Activated naive CD8-positive, alpha-beta T cell treated with anti-CD3 and anti-CD28 coated beads for 36 hours (primary cell): ENCODE data around the gene SRRM4. TPM values are rescaled to one million over a fixed set of nuclear protein-coding genes. Genes with fewer than 3 reads are reported as not detected.

ENCODE experiments used
- DNase-seq: peaks from one replicate; pipeline ENCODE4 v3.0.0; 2021
- H3K27ac Mint-ChIP-seq: one replicate; pipeline ENCODE4 v1.8.0; 2022; ENCODE audit warnings: mild to moderate bottlenecking, moderate library complexity, mixed read lengths
- H3K27me3 Mint-ChIP-seq: one replicate; pipeline ENCODE4 v1.8.0; 2022; ENCODE audit warnings: mild to moderate bottlenecking, mixed read lengths
- H3K36me3 Mint-ChIP-seq: one replicate; pipeline ENCODE4 v1.8.0; 2021; ENCODE audit warnings: mild to moderate bottlenecking, mixed read lengths
- H3K4me1 Mint-ChIP-seq: one replicate; pipeline ENCODE4 v1.8.0; 2021; ENCODE audit warnings: mixed read lengths
- H3K4me3 Mint-ChIP-seq: one replicate; pipeline ENCODE4 v1.8.0; 2022; ENCODE audit warnings: mild to moderate bottlenecking, moderate library complexity, mixed read lengths
- H3K9me3 Mint-ChIP-seq: one replicate; pipeline ENCODE4 v1.8.0; 2022; ENCODE audit warnings: mixed read lengths
- total RNA-seq, 2 experiments: library from RNA; stranded (reverse); gene quantifications; one replicate each; pipeline ENCODE4 v1.2.3, GENCODE V29; 2021

The SRRM4 gene
- total RNA-seq, 2 experiments from 2014 or later = not detected

DNA sequence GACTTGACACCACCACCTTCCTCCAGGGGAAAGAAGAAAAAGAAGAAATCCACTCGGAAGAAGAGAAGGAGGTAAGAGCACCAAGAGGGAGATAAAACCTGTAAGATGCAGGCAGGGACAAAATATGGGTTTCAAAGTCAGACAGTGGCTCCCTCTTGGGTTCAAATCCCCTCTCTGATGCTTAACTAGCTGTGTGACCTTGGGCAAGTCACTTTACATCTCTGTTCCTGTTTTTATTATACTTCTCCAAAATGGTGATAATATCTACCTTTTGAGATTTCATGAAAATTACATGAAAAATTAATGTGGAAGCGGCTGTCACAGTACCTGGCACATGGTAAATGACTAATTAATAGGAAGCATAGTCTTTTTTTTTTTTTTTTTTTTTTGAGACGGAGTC, 133.0 kb downstream of the SRRM4 start:
- H3K9me3 Mint-ChIP-seq = peaks cover 3% of the 10 kb centered on the region
- H3K4me1 Mint-ChIP-seq = no peaks in the 10 kb centered on the region
- H3K27ac Mint-ChIP-seq = no peak overlapping the region
- no peak overlapping the region for H3K4me3 Mint-ChIP-seq
- H3K27me3 Mint-ChIP-seq = peaks cover 6% of the 10 kb centered on the region
- no peaks in the 10 kb centered on the region for H3K36me3 Mint-ChIP-seq
- no peak for DNase-seq

DNA sequence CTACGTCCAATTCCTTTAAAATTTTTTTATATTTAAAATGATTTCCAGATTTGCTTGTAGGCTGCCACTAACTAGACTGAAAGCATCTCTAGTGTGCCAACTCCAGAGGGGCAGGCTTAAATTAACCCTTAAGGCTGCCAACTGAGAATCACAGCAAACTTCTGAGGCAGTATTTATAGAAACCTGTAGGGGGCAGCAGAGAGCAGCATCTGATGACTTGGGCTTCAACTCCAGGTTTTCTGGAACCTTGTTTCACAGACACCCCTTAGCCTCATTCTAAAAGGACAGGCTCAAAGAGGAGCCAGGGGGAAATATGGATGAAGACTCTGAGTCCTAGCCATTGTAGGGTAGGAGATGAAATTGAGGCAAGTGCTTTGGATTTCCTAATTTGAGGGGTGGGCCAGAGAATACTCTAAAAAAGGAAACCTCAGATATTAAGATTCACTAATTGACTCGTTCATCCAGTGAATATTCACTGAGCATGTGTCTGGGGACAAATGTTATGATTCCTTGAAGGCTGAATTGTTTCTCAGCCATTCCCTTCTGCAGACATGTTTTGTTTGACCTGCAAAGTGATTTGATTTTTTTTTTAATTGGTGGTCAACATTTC, 134.1 kb downstream of the SRRM4 start:
- peak; percentile 5 for DNase-seq
- no peaks in the 10 kb centered on the region for H3K36me3 Mint-ChIP-seq
- peaks cover 8% of the 10 kb centered on the region for H3K27me3 Mint-ChIP-seq
- H3K27ac Mint-ChIP-seq = no peak overlapping the region
- peaks cover 3% of the 10 kb centered on the region for H3K9me3 Mint-ChIP-seq
- H3K4me3 Mint-ChIP-seq = no peak overlapping the region
- H3K4me1 Mint-ChIP-seq = no peaks in the 10 kb centered on the region

DNA sequence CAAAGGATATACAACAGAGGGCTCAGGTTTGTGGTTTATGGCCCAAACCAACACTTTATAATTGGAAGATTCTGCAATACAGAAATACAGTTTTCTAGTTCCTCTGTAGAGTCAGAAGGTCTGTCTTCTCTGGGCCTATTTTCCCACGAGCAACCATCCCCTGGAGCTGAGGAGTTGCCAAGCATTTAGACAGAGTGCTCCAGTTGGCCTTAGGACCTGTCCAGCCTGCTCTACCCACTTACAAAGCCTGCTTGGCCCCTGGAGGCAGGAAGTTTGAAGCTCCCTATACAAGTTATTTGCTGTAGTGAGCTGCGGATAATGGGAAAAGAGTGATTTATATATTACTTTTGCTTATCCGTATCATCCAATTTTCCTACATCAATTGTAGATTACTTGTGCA, 136.6 kb downstream of the SRRM4 start:
- DNase-seq = no peak
- no peak overlapping the region for H3K4me3 Mint-ChIP-seq
- peaks cover 6% of the 10 kb centered on the region for H3K27me3 Mint-ChIP-seq
- H3K27ac Mint-ChIP-seq = no peak overlapping the region
- H3K9me3 Mint-ChIP-seq = no peaks in the 10 kb centered on the region
- H3K36me3 Mint-ChIP-seq = no peaks in the 10 kb centered on the region
- no peaks in the 10 kb centered on the region for H3K4me1 Mint-ChIP-seq

DNA sequence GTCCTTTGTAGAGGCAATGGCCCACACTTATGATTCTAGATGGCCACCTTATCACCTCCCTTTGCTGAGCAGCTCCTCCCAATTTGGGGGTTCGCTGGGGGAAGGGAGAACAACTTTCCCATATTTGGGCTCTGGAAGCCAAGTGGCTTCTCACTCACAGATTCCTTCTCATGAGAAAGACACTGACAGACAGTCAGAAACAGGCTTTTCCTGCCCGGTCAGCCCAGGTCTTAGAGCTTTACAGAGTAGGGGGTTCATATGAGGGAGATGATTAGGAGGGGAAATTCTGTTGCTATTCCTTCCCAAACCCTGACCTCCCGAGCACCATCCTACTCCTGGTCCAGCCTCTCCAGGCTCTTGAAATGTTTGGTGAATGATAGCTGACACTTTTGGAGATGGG, 137.3 kb downstream of the SRRM4 start:
- H3K27me3 Mint-ChIP-seq = peaks cover 6% of the 10 kb centered on the region
- no peaks in the 10 kb centered on the region for H3K9me3 Mint-ChIP-seq
- no peak overlapping the region for H3K4me3 Mint-ChIP-seq
- no peak for DNase-seq
- no peaks in the 10 kb centered on the region for H3K36me3 Mint-ChIP-seq
- H3K27ac Mint-ChIP-seq = no peak overlapping the region
- H3K4me1 Mint-ChIP-seq = no peaks in the 10 kb centered on the region

DNA sequence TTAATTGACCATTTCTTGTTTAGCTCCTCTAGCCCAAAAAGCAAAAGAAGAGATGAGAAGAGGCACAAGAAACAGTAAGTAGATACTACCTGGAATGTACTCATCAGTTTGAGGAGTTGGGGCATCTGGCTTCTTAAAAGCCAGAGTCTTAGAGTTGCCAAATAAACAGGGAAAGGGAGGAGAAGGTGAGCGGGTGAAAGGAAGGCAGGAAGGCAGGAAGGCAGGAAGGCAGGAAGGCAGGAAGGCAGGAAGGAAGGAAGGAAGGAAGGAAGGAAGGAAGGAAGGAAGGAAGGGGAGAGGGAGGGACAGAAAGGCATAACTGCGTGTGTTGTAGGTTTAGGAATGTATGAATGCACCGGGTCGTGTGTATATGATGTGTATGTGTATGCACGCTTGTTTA, 140.7 kb downstream of the SRRM4 start:
- Mint-ChIP-seq H3K36me3 (no peaks in the 10 kb centered on the region), H3K27ac (no peak overlapping the region), H3K4me3 (no peak overlapping the region), H3K4me1 (no peaks in the 10 kb centered on the region), H3K9me3 (no peaks in the 10 kb centered on the region), H3K27me3 (peaks cover 3% of the 10 kb centered on the region)
- DNase-seq = no peak

DNA sequence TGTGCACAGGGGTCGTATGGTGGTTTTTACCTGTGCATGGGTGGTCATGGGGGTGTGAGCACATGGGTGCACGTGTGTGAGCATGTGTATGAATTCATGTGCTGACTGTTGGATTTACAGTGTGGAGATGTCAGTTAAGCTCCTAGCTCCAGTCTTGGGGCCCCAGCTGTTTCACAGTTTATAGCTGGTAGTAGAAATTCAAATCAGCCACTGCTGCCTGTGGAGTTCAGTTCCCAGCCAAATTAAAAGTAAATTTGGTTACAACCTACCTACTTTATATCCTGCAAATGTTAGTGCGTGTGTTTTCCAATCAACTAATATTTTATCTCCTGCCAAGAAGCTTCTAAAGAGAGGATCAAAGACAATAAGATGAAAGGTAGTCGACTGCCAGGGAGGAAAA, 141.4 kb downstream of the SRRM4 start:
- no peaks in the 10 kb centered on the region for H3K4me1 Mint-ChIP-seq
- H3K27me3 Mint-ChIP-seq = peaks cover 3% of the 10 kb centered on the region
- no peak overlapping the region for H3K4me3 Mint-ChIP-seq
- H3K36me3 Mint-ChIP-seq = no peaks in the 10 kb centered on the region
- H3K9me3 Mint-ChIP-seq = no peaks in the 10 kb centered on the region
- no peak for DNase-seq
- no peak overlapping the region for H3K27ac Mint-ChIP-seq

DNA sequence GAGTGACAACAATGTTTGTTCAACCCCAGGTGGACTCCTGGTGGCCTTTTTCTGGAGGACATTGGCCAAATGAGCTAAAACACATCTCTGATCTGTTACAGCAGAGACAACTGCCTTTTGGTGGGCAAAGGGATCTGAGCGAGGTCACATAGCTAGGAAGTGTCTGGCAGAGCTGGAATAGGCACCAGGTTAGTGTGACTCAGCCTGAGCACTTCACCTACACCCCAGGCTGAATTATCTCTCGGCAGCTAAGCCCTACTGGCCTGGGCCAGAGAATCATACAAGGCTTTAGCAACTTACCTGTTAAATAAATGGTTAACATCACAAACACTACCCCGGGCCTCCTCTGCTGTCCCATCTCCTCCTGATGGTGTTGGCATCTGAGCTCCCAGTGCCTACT, 147.2 kb downstream of the SRRM4 start:
- no peak overlapping the region for H3K4me3 Mint-ChIP-seq
- H3K36me3 Mint-ChIP-seq = no peaks in the 10 kb centered on the region
- H3K27ac Mint-ChIP-seq = no peak overlapping the region
- no peaks in the 10 kb centered on the region for H3K4me1 Mint-ChIP-seq
- DNase-seq = no peak
- H3K27me3 Mint-ChIP-seq = no peaks in the 10 kb centered on the region
- H3K9me3 Mint-ChIP-seq = peaks cover 11% of the 10 kb centered on the region

DNA sequence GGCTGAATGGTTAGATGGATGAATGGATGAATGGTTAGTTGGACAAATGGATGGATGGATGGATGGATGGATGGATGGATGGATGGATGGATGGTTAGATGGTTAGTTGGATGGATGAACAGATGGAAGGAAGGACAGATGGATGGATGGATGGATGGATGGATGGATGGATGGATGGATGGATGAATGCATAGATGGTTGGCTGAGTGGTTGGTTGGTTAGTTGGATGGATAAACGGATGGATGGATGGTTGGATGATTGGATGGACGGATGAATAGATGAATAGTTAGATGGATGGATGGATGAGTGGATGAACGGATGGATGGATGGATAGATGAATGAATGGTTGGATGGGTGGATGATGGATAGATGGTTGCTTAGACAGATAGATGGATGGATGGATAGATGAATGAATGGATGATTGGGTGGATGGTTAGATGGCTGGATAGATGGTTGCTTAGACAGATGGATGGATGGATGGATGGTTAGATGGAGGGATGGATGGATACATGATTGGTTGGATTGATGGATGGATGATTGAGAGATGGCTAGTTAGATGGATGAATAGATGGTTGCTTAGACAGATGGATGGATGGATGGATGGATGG, 148.6 kb downstream of the SRRM4 start:
- Mint-ChIP-seq H3K4me3 (no peak overlapping the region), H3K4me1 (no peaks in the 10 kb centered on the region), H3K9me3 (peaks cover 11% of the 10 kb centered on the region), H3K36me3 (no peaks in the 10 kb centered on the region), H3K27ac (no peak overlapping the region), H3K27me3 (no peaks in the 10 kb centered on the region)
- DNase-seq = no peak

DNA sequence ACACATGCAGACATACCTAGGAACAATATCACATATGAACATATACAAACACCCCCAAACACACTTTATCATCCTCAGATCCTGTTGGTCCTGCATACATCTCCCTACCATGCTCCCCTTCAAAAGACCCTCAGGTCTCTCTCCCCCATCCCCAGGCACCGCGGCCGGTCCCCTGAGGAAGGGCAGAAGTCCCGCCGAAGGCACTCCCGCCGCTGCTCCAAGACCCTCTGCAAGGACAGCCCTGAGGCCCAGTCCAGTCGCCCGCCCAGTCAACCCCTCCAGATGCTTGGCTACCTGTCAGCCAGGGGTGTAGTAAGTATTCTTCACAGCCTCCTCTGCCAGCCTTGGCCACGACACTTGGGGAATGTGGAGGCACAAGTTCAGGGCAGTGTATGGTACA, 149.2 kb downstream of the SRRM4 start:
- no peak overlapping the region for H3K4me3 Mint-ChIP-seq
- no peaks in the 10 kb centered on the region for H3K27me3 Mint-ChIP-seq
- no peak overlapping the region for H3K27ac Mint-ChIP-seq
- peaks cover 11% of the 10 kb centered on the region for H3K9me3 Mint-ChIP-seq
- H3K36me3 Mint-ChIP-seq = no peaks in the 10 kb centered on the region
- no peak for DNase-seq
- H3K4me1 Mint-ChIP-seq = no peaks in the 10 kb centered on the region

DNA sequence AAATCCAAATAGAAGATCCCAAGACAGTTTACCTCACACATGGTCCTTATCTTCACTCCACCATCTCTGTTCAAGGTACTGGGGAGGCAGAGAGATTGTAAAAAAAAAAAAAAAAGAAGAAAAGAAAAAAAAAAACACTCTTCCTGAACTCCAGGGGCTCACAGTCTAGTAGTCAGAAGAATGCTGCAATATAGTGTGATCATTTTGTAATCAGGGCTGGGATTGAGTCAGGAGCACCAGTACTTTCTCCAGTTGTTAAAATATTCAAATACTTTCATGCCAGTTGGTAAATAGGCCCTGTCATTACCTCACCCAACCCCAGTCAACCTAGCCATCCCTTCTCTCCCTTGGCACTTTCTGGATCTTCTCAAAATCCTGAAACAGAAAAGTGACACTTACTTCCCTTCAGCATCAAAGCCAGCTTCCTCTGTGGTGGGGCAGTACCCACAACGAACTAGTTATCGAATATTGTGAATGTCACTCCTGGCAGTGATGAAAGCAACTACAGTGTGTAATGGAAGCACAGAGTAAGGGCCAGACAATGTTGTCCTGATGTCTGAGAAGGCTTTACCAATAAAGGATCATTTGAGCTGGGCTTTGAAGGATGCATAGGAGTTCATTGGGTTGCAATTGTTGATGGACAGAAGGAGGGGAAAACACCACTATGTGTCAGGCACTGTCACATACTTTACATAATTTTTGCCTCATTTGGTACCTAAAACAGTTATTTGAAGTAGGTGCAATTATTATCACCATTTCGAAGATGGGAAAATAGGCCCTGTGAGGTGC, 153.1 kb downstream of the SRRM4 start:
- no peaks in the 10 kb centered on the region for H3K36me3 Mint-ChIP-seq
- H3K4me1 Mint-ChIP-seq = no peaks in the 10 kb centered on the region
- no peaks in the 10 kb centered on the region for H3K27me3 Mint-ChIP-seq
- no peak overlapping the region for H3K27ac Mint-ChIP-seq
- DNase-seq = no peak
- H3K4me3 Mint-ChIP-seq = no peak overlapping the region
- peaks cover 11% of the 10 kb centered on the region for H3K9me3 Mint-ChIP-seq

DNA sequence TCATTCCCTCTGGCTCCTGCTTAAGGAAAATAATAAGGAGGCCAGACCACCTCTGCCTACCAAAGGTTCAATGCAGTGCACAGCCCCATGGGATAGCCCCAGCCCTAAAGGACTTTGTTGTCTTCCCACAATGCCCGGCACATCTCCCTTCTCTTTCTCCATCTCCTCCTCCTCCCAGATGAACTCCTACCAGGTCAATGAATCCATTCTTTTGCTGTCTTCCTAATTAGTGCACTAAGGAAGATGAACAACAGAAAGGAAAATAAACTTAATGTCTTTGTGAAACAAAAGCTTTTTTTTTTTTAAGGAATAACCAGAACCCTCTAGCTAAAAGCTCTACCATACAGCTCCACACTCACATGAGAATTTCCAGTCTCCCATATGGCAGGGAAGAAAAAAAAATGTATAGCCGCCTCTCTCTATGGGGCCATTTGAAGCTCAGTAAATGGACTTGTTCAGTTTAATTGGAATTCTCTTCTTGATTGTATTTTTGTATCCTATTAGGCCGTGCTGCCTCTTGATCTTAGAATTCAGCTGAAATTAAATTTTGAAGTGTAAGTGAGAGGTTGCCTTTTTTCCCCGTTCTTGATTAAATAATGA, 155.6 kb downstream of the SRRM4 start:
- Mint-ChIP-seq H3K9me3 (peaks cover 7% of the 10 kb centered on the region), H3K4me3 (no peak overlapping the region), H3K27ac (no peak overlapping the region)

DNA sequence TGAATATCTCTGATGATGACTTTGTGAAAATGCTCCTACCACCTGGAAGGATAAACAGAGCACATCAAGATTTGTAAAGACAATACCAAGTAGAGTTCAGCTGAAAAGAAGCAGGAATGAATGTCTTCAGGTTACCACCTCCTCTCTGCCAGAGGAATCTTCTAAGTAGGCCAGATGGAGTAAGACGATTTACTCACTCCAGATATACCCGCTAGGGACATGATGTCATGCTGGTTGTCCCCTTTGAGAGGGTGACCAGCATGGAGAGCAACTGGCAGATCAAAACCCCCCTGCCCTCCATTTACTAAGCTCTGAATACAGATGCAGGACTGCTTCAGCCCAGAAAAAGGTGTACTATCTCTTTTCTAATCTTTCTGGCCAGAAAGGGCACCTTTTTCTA, 158.1 kb downstream of the SRRM4 start:
- DNase-seq = no peak
- Mint-ChIP-seq H3K27ac (no peak overlapping the region), H3K4me1 (no peaks in the 10 kb centered on the region), H3K27me3 (peaks cover 17% of the 10 kb centered on the region), H3K9me3 (no peaks in the 10 kb centered on the region), H3K4me3 (no peak overlapping the region), H3K36me3 (no peaks in the 10 kb centered on the region)

More for the DNA sequence above, 155.6 kb downstream of the SRRM4 start:
- Mint-ChIP-seq H3K27me3 (peaks cover 6% of the 10 kb centered on the region), H3K36me3 (no peaks in the 10 kb centered on the region), H3K4me1 (no peaks in the 10 kb centered on the region)
- DNase-seq = no peak

DNA sequence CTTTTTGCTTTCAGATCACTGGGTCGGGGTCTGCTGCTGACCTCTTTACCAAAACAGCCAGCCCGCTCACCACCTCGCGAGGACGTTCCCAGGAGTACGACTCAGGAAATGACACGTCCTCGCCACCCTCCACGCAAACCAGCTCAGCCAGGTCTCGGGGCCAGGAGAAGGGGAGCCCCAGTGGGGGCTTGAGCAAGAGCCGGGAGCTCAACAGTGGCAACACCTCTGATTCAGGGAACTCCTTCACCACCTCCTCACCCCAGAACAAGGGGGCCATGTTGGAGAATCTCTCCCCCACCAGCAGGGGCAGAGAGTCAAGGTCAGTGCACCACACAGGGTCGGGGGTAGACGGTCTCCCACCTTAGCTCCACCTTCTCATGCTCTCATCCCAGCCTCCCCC, 164.0 kb downstream of the SRRM4 start:
- Mint-ChIP-seq H3K36me3 (no peaks in the 10 kb centered on the region), H3K27me3 (peaks cover 32% of the 10 kb centered on the region), H3K27ac (no peak overlapping the region), H3K4me3 (no peak overlapping the region), H3K9me3 (no peaks in the 10 kb centered on the region), H3K4me1 (no peaks in the 10 kb centered on the region)
- no peak for DNase-seq

DNA sequence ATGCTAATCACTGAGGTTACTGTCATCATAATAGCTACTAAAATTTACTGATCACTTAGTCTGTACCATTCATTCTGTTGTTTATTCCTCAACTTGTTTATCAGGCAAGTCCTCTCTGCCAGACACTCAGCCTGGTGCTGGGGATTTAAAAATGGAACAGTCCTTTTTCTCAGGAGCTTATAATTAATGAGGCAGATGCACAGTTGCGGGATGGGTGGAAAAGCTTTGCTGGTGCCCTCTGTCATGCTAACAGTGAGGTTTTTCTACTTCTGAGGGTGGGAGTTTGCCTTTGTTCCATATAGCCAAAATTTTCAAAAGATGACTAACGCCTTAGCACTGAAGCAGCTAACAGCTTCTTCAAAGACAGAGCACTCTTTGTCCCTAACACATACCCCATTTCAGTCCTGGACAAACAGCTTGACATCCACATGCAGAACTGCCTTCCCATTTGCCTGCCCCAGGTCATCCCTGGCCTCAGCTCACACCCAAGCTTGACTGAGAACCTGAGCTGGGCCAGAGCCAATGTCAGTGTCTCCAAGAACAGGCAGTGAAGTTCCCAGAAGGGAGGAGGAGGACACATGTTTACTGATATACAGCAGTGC, 166.6 kb downstream of the SRRM4 start:
- no peak for DNase-seq
- H3K9me3 Mint-ChIP-seq = peaks cover 3% of the 10 kb centered on the region
- no peaks in the 10 kb centered on the region for H3K4me1 Mint-ChIP-seq
- no peaks in the 10 kb centered on the region for H3K36me3 Mint-ChIP-seq
- H3K27ac Mint-ChIP-seq = no peak overlapping the region
- peaks cover 36% of the 10 kb centered on the region for H3K27me3 Mint-ChIP-seq
- no peak overlapping the region for H3K4me3 Mint-ChIP-seq

DNA sequence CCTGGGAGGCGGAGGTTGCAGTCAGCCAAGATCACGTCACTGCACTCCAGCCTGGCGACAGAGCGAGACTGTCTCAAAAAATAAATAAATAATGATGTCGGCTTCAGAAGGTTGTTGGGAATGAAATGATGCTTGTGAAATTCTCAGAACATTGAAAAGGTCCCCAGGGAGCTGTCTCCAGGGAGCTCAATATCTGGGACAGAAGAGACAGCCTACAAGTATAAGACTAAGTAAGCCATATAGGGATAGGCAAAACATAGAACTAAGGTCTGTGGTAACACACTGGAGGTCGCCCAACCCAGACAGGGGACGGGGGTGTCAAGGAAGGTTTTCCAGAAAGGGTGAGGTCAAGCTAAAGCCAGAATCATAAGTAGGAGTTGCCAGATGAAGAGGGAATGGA, 167.9 kb downstream of the SRRM4 start:
- no peak overlapping the region for H3K27ac Mint-ChIP-seq
- H3K9me3 Mint-ChIP-seq = peaks cover 7% of the 10 kb centered on the region
- H3K4me1 Mint-ChIP-seq = peaks cover 7% of the 10 kb centered on the region
- DNase-seq = no peak
- no peaks in the 10 kb centered on the region for H3K36me3 Mint-ChIP-seq
- H3K4me3 Mint-ChIP-seq = no peak overlapping the region
- H3K27me3 Mint-ChIP-seq = peaks cover 40% of the 10 kb centered on the region
